Transverse colon (tissue), 4 donors: ENCODE data around the gene MAU2. TPM values are rescaled to one million over a fixed set of nuclear protein-coding genes. Genes with fewer than 3 reads are reported as not detected.
A peak's percentile ranks its signal among the peaks of the same experiment; 100 is the strongest.
"Not testable (repeated sequence)": the region's sequence is repeated elsewhere in the genome, so short reads cannot be mapped to it uniquely, and the experiment has no call there.

Experiments
- DNase-seq: peaks from one replicate; pipeline ENCODE4 v3.0.0-alpha.2; 2019
- H3K27ac ChIP-seq, 4 donors: fragments of 200-600 bp; sonication (generic); 2 replicates each; pipeline ENCODE4 v1.5.1; 2016 to 2018; ENCODE audit warnings: inconsistent platforms in 4 of 4
- H3K27me3 ChIP-seq: fragments of 200-600 bp; sonication (generic); 2 replicates; pipeline ENCODE4 v1.5.1; 2017; ENCODE audit warnings: inconsistent platforms
- H3K36me3 ChIP-seq, 4 donors: fragments of 200-600 bp; sonication (generic); 2 replicates each; pipeline ENCODE4 v1.5.1; 2017 to 2019; ENCODE audit warnings: inconsistent platforms in 4 of 4
- H3K4me1 ChIP-seq, 4 donors: fragments of 200-600 bp; sonication (generic); 2 replicates each; pipeline ENCODE4 v1.5.1; 2017 to 2020; ENCODE audit warnings: inconsistent platforms in 4 of 4
- H3K4me3 ChIP-seq, 4 donors: fragments of 200-600 bp; sonication (generic); 1 replicate in 1 of 4; 2 replicates in 3 of 4; pipeline versions ENCODE4 v1.5.1 to v1.6.1; 2017 to 2019; ENCODE audit warnings: inconsistent platforms in 4 of 4
- H3K9me3 ChIP-seq, 2 donors: fragments of 200-600 bp; sonication (generic); 2 replicates each; pipeline ENCODE4 v1.5.1; 2017 to 2019; ENCODE audit warnings: inconsistent platforms in 2 of 2
- CTCF ChIP-seq, 5 experiments: fragments of 200-600 bp in 3 of 5; fragments of 450-650 bp in 2 of 5; sonication (generic) in 3 of 5; IDR thresholded peaks; 1 replicate in 2 of 5; 2 replicates in 3 of 5; pipeline ENCODE4 v1.5.1; 2016 to 2017; ENCODE audit warnings: antibody characterized with exemption in 5 of 5, inconsistent platforms in 3 of 5, mild to moderate bottlenecking in 2 of 5, moderate library complexity in 1 of 5
- EP300 ChIP-seq: sonication (generic); formaldehyde crosslinking; IDR thresholded peaks from one replicate; pipeline ENCODE4 v1.6.1; 2017; ENCODE audit warnings: antibody characterized with exemption, low read depth
- POLR2A ChIP-seq: fragments of 450-650 bp; IDR thresholded peaks from one replicate; pipeline ENCODE4 v1.6.1; 2016; ENCODE audit warnings: antibody characterized with exemption, mild to moderate bottlenecking, moderate library complexity
- POLR2AphosphoS5 ChIP-seq, 3 donors: sonication (generic); formaldehyde crosslinking; IDR thresholded peaks; one replicate each; pipeline ENCODE4 v1.6.1; 2016; ENCODE audit warnings: antibody characterized with exemption in 3 of 3
- WGBS, 2 donors: methylation state at CpG; one replicate each; pipeline ENCODE4 v1.1.5; 2018; ENCODE audit warnings: low coverage in 1 of 2; 5-methylcytosine and 5-hydroxymethylcytosine counted together
- in situ Hi-C, 4 donors: fragments of 200-750 bp; cut with MboI; loops; one replicate each; pipeline versions ENCODE4 v1.15.0 to v1.15.1; 2017; ENCODE audit warnings: low sequenced_read_pairs in 3 of 4, low pct_ligation_motif_present in 1 of 4, low pct_unique_long_range_greater_than_20kb in 1 of 4
- intact Hi-C: fragments of 100-400 bp; cut with DNase I; formaldehyde crosslinking; loops from one replicate; pipeline ENCODE4 v1.15.1; 2023; ENCODE audit warnings: low total_unique reads
- total RNA-seq, 4 donors: library from RNA; depleted of rRNA; stranded (reverse); fragments of >200 nt; gene quantifications; one replicate each; pipeline ENCODE4 v1.1.0, GENCODE V29; 2016

The MAU2 gene
- total RNA-seq, 4 donors from 2014 or later: 59.1 to 214 (median 79.2) TPM

- H3K9me3 ChIP-seq: no peaks in the 10 kb centered on the region
- H3K36me3 ChIP-seq: no peaks in the 10 kb centered on the region
- H3K27me3 ChIP-seq: no peaks in the 10 kb centered on the region
- H3K4me1 ChIP-seq: peaks cover 12 to 73% (median 44%) of the 10 kb centered on the region in 4 donors
- WGBS, 2 donors: 65% methylated on average over 5 of the region's 5 CpGs; no CpG with 5 or more reads in 1 of the 2 donors
- no peak for DNase-seq
- intact Hi-C loops: no loop called here
- no peak for TF ChIP-seq CTCF (IDR thresholded peaks at IDR 0.05)
- no peak for TF ChIP-seq POLR2AphosphoS5 (IDR thresholded peaks at IDR 0.05)
- no peak for TF ChIP-seq POLR2A
- TF ChIP-seq EP300: no peak
- in situ Hi-C loops: no loop called here
- peak overlapping the region in 3 of 4 donors; percentile 81 to 99 (median 97) for H3K4me3 ChIP-seq
- peak overlapping the region in 2 of 4 donors; percentile 94 to 96 for H3K27ac ChIP-seq
Observed at GRCh38 chr19:19387108-19387507, 66.5 kb downstream of the MAU2 start.

- Histone ChIP-seq H3K27ac (peak overlapping the region in 2 of 4 donors; percentile 2 to 36), H3K4me3 (no peak overlapping the region), H3K36me3 (no peaks in the 10 kb centered on the region), H3K4me1 (peaks cover 12 to 70% (median 39%) of the 10 kb centered on the region in 4 donors), H3K9me3 (no peaks in the 10 kb centered on the region), H3K27me3 (no peaks in the 10 kb centered on the region)
- intact Hi-C loops: no loop called here
- DNase-seq: no peak
- WGBS, 2 donors: 72 to 74% methylated on average over 10 to 13 of the region's 13 CpGs
- in situ Hi-C loops: no loop called here
- TF ChIP-seq POLR2A: no peak
- no peak for TF ChIP-seq POLR2AphosphoS5 (IDR thresholded peaks at IDR 0.05)
- TF ChIP-seq CTCF (IDR thresholded peaks at IDR 0.05): no peak
- TF ChIP-seq EP300: no peak
Observed at GRCh38 chr19:19388568-19389555, 68.2 kb downstream of the MAU2 start.

- intact Hi-C loops, DNase-seq, H3K27ac ChIP-seq, H3K36me3 ChIP-seq, H3K4me3 ChIP-seq, H3K27me3 ChIP-seq, H3K9me3 ChIP-seq, in situ Hi-C loops: not testable (repeated sequence)
- H3K4me1 ChIP-seq: peaks cover 7 to 70% (median 38%) of the 10 kb centered on the region in 4 donors
- 82 to 90% methylated on average over 9 to 12 of the region's 12 CpGs for WGBS, 2 donors
Observed at GRCh38 chr19:19389683-19390082, 69.1 kb downstream of the MAU2 start.

GRCh38 chr19:19394333-19394732, 73.7 kb downstream of the MAU2 start:
- H3K9me3 ChIP-seq, H3K4me3 ChIP-seq, intact Hi-C loops, in situ Hi-C loops, H3K36me3 ChIP-seq, DNase-seq, H3K27me3 ChIP-seq: not testable (repeated sequence)
- H3K4me1 ChIP-seq: peaks cover 0 to 49% (median 15%) of the 10 kb centered on the region in 4 donors
- peak overlapping the region in 3 of 4 donors; percentile 8 to 48 (median 17) for H3K27ac ChIP-seq
- WGBS, 2 donors: 85 to 92% methylated on average over 2 to 7 of the region's 7 CpGs

GRCh38 chr19:19399733-19400433, 79.3 kb downstream of the MAU2 start:
- TF ChIP-seq POLR2A (no peak), CTCF (IDR thresholded peaks at IDR 0.05) (no peak), POLR2AphosphoS5 (IDR thresholded peaks at IDR 0.05) (no peak), EP300 (no peak)
- Histone ChIP-seq H3K27me3 (no peaks in the 10 kb centered on the region), H3K27ac (no peak overlapping the region), H3K9me3 (no peaks in the 10 kb centered on the region), H3K4me3 (no peak overlapping the region), H3K36me3 (no peaks in the 10 kb centered on the region), H3K4me1 (peaks cover 0 to 26% (median 9%) of the 10 kb centered on the region in 4 donors)
- no peak for DNase-seq
- intact Hi-C loops: no loop called here
- 53 to 63% methylated on average over 8 to 9 of the region's 9 CpGs for WGBS, 2 donors
- in situ Hi-C loops: no loop called here
